GM19463 (cell line): ENCODE measurements around the gene CD14.
A peak's percentile ranks its signal among the peaks of the same experiment; 100 is the strongest.
"Not testable (repeated sequence)": the region's sequence is repeated elsewhere in the genome, so short reads cannot be mapped to it uniquely, and the experiment has no call there.

Experiments
- ATAC-seq: cut with Tn5 transposase; IDR thresholded peaks from one replicate; pipeline ENCODE4 v1.9.1; 2021; ENCODE audit warnings: mild to moderate bottlenecking, moderate library complexity; ENCODE audit not compliant: unreplicated experiment

CD14 gene

GRCh38 chr5:140635291-140636257 is 2.6 kb upstream of the CD14 start:
- no peak for ATAC-seq

- no peak for ATAC-seq
Measured at GRCh38 chr5:140634103-140634502, 1.1 kb upstream of the CD14 start.

GRCh38 chr5:140633501-140633900 is 526 bp upstream of the CD14 start:
- no peak for ATAC-seq

- ATAC-seq: peak; percentile 57
Measured at GRCh38 chr5:140632366-140633020, 482 bp downstream of the CD14 start.

- ATAC-seq: peak; percentile 39
Measured at GRCh38 chr5:140631831-140632365, 1.1 kb downstream of the CD14 start.

- ATAC-seq: no peak
Measured at GRCh38 chr5:140631036-140631417, 1.9 kb downstream of the CD14 start.

- ATAC-seq: no peak
Measured at GRCh38 chr5:140630292-140631035, 2.5 kb downstream of the CD14 start.

- no peak for ATAC-seq
Measured at GRCh38 chr5:140628711-140629110, 4.3 kb downstream of the CD14 start.

- no peak for ATAC-seq
Measured at GRCh38 chr5:140627972-140628371, 5.0 kb downstream of the CD14 start.

GRCh38 chr5:140624886-140625285 is 8.1 kb downstream of the CD14 start:
- not testable (repeated sequence) for ATAC-seq

GRCh38 chr5:140623061-140623460 is 9.9 kb downstream of the CD14 start:
- ATAC-seq: not testable (repeated sequence)

- ATAC-seq: no peak
Measured at GRCh38 chr5:140622301-140622700, 10.7 kb downstream of the CD14 start.

- no peak for ATAC-seq
Measured at GRCh38 chr5:140611020-140611521, 21.9 kb downstream of the CD14 start.

GRCh38 chr5:140609126-140609525 is 23.8 kb downstream of the CD14 start:
- ATAC-seq: no peak

GRCh38 chr5:140608722-140609121 is 24.3 kb downstream of the CD14 start:
- no peak for ATAC-seq

GRCh38 chr5:140607031-140607430 is 25.9 kb downstream of the CD14 start:
- no peak for ATAC-seq

GRCh38 chr5:140605879-140606278 is 27.1 kb downstream of the CD14 start:
- ATAC-seq: no peak

GRCh38 chr5:140603734-140604133 is 29.2 kb downstream of the CD14 start:
- ATAC-seq: no peak

- not testable (repeated sequence) for ATAC-seq
Measured at GRCh38 chr5:140603446-140603698, 29.6 kb downstream of the CD14 start.

GRCh38 chr5:140602147-140602546 is 30.8 kb downstream of the CD14 start:
- ATAC-seq: no peak

GRCh38 chr5:140600096-140600495 is 32.9 kb downstream of the CD14 start:
- ATAC-seq: no peak
